GM23248 (cell line): ENCODE data around the gene AKAP6. TPM values are rescaled to one million over a fixed set of nuclear protein-coding genes. Genes with fewer than 3 reads are reported as not detected.

ENCODE experiments used
- DNase-seq: peaks from one replicate; pipeline ENCODE4 v3.0.0-alpha.2; 2015
- H2AFZ ChIP-seq: fragments of 200-600 bp; sonication (generic); 2 replicates; pipeline ENCODE4 v1.6.1; 2016; ENCODE audit warnings: antibody characterized with exemption
- H3F3A ChIP-seq: fragments of 200-600 bp; sonication (generic); 2 replicates; pipeline ENCODE4 v1.6.1; 2016; ENCODE audit warnings: mild to moderate bottlenecking, antibody characterized with exemption, mixed run types; ENCODE audit not compliant: insufficient read depth
- H3K27ac ChIP-seq: fragments of 200-600 bp; sonication (generic); 2 replicates; pipeline ENCODE4 v1.5.1; 2016; ENCODE audit warnings: mild to moderate bottlenecking
- H3K27me3 ChIP-seq: fragments of 200-600 bp; sonication (generic); replicated peaks from 2 replicates; pipeline ENCODE4 v1.6.1; 2016; ENCODE audit warnings: mild to moderate bottlenecking; ENCODE audit not compliant: insufficient read depth
- H3K36me3 ChIP-seq: fragments of 200-600 bp; sonication (generic); 2 replicates; pipeline ENCODE4 v1.6.1; 2016; ENCODE audit warnings: low read depth, mild to moderate bottlenecking
- H3K4me1 ChIP-seq: fragments of 200-600 bp; sonication (generic); 2 replicates; pipeline ENCODE4 v1.6.1; 2016; ENCODE audit warnings: mild to moderate bottlenecking; ENCODE audit not compliant: insufficient read depth
- H3K4me2 ChIP-seq: fragments of 200-600 bp; sonication (generic); one replicate; pipeline ENCODE4 v1.6.1; 2016; ENCODE audit warnings: mild to moderate bottlenecking; ENCODE audit not compliant: unreplicated experiment
- H3K4me3 ChIP-seq: fragments of 200-600 bp; sonication (generic); 2 replicates; pipeline ENCODE4 v1.5.1; 2016; ENCODE audit warnings: mild to moderate bottlenecking
- H3K79me2 ChIP-seq: fragments of 200-600 bp; sonication (generic); 2 replicates; pipeline ENCODE4 v1.6.1; 2016; ENCODE audit warnings: mild to moderate bottlenecking; ENCODE audit not compliant: insufficient read depth
- H3K9ac ChIP-seq: fragments of 200-600 bp; sonication (generic); 2 replicates; pipeline ENCODE4 v1.6.1; 2016; ENCODE audit warnings: mild to moderate bottlenecking
- H3K9me2 ChIP-seq: fragments of 200-600 bp; sonication (generic); 2 replicates; pipeline ENCODE4 v1.6.1; 2016; ENCODE audit warnings: mixed run types, mild to moderate bottlenecking, moderate library complexity; ENCODE audit not compliant: insufficient read depth
- H3K9me3 ChIP-seq: fragments of 200-600 bp; sonication (generic); one replicate; pipeline ENCODE4 v1.6.1; 2017; ENCODE audit warnings: low read depth
- H4K20me1 ChIP-seq: fragments of 200-600 bp; sonication (generic); 2 replicates; pipeline ENCODE4 v1.6.0; 2016; ENCODE audit not compliant: insufficient read depth
- EZH2 ChIP-seq: fragments of 200-600 bp; sonication (generic); IDR thresholded peaks from 2 replicates; pipeline ENCODE4 v1.6.1; 2018; ENCODE audit warnings: antibody characterized with exemption, mild to moderate bottlenecking; ENCODE audit not compliant: insufficient read depth, poor library complexity, severe bottlenecking
- EZH2phosphoT487 ChIP-seq: fragments of 200-600 bp; sonication (generic); IDR thresholded peaks from 2 replicates; pipeline ENCODE4 v1.6.1; 2018; ENCODE audit warnings: antibody characterized with exemption, moderate library complexity, mild to moderate bottlenecking, low read depth; ENCODE audit not compliant: insufficient read depth
- WGBS, 2 experiments: methylation state at CpG; one replicate each; pipeline ENCODE4 v1.1.6; 2015 to 2017; ENCODE audit warnings: low lambda C conversion rate in 2 of 2, low coverage in 1 of 2; ENCODE audit errors: missing lambda C conversion rate in 2 of 2; 5-methylcytosine and 5-hydroxymethylcytosine counted together
- in situ Hi-C: fragments of 300-500 bp; cut with MboI; formaldehyde crosslinking; loops from 2 replicates; pipeline ENCODE4 v1.15.0; 2020
- polyA plus RNA-seq: library from polyadenylated mRNA; unstranded; fragments of >200 nt; fragmentation: Nextera tagmentation; extraction: Ambion mirVana; gene quantifications from 2 replicates; pipeline ENCODE4 v1.2.1, GENCODE V29; 2016
- total RNA-seq: library from RNA; depleted of rRNA; stranded (reverse); fragments of >200 nt; shearing (Covaris generic); gene quantifications from 2 replicates; pipeline ENCODE4 v1.2.3, GENCODE V29; 2014

Gene AKAP6
- total and polyA plus RNA-seq, 2 experiments from 2014 or later, result 4.8 to 19.1 TPM

DNA sequence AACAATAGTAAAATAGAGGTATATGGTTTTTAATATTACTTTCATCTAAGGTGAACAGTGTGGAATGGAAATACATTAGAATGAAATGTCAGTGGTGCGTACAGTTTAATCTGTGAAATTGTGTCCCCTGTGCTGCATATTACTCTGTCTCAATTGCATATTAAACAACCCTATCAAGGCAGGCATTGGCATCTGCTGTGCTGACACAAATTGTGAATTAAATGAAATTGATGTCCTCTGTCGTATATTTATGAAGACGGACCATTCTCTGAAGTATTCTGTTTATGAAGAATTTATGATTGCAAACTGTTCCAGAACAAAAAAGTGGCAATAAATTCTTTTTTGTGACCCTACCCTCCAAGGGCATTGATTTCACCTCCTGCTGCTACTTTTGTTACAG, 405.2 kb downstream of the AKAP6 start:
- Histone ChIP-seq H3K79me2 (no peaks in the 10 kb centered on the region), H3K36me3 (no peaks in the 10 kb centered on the region), H3K27me3 (no peaks in the 10 kb centered on the region), H2AFZ (no peak overlapping the region), H3K9me3 (no peaks in the 10 kb centered on the region), H3K27ac (no peak overlapping the region), H4K20me1 (no peaks in the 10 kb centered on the region), H3K4me3 (no peak overlapping the region), H3K9ac (no peak overlapping the region), H3K4me2 (no peak overlapping the region), H3F3A (no peaks in the 10 kb centered on the region), H3K9me2 (no peaks in the 10 kb centered on the region), H3K4me1 (no peaks in the 10 kb centered on the region)
- WGBS, 2 experiments, result 85 to 86% methylated on average over 3 of the region's 3 CpGs
- in situ Hi-C loops, result no loop called here
- no peak for DNase-seq
- TF ChIP-seq EZH2, result no peak
- TF ChIP-seq EZH2phosphoT487, result no peak

GRCh38 chr14:32737621-32738020, 408.5 kb downstream of the AKAP6 start:
- Histone ChIP-seq H2AFZ (no peak overlapping the region), H3K36me3 (no peaks in the 10 kb centered on the region), H4K20me1 (no peaks in the 10 kb centered on the region), H3K9ac (no peak overlapping the region), H3K9me3 (no peaks in the 10 kb centered on the region), H3F3A (no peaks in the 10 kb centered on the region), H3K4me1 (no peaks in the 10 kb centered on the region), H3K9me2 (no peaks in the 10 kb centered on the region), H3K79me2 (no peaks in the 10 kb centered on the region), H3K4me2 (no peak overlapping the region), H3K4me3 (no peak overlapping the region), H3K27ac (no peak overlapping the region), H3K27me3 (no peaks in the 10 kb centered on the region)
- TF ChIP-seq EZH2phosphoT487 (no peak), EZH2 (no peak)
- DNase-seq, result no peak
- WGBS, 2 experiments, result 78 to 79% methylated on average over 3 of the region's 3 CpGs
- in situ Hi-C loops, result no loop called here

DNA sequence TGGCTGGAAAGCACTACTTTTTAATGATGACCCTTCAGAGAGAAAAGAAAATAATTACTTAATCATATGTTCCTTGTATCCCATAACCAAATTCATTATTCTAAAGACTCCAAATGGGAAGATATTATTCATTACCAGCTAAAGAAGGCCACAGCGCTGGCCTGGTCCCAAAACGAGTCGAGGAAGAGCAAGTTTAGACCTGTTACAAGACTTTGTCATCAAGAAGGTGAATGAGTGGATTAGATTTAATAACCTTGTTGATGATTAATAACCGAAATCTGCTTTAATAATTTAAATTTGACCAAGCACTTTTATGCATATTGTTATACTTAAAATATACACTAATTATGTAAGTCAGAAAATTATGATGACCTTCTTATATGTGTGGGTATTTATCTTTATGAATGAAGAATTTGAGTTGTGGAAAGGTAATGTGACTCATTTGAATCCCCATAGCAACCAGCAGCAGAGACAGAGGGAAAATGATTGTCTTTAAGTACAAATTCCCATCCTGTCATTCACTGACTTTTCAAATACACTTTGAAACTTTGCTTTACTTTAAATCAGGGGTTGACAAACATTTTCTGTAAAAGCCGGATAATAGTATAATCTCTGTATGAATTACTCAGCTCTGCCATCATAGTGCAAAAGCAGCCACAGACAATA, 409.2 kb downstream of the AKAP6 start:
- no peaks in the 10 kb centered on the region for H3K36me3 ChIP-seq
- no peak overlapping the region for H3K27ac ChIP-seq
- no peaks in the 10 kb centered on the region for H3K9me3 ChIP-seq
- H3F3A ChIP-seq, result no peaks in the 10 kb centered on the region
- no peak overlapping the region for H3K9ac ChIP-seq
- in situ Hi-C loops, result no loop called here
- no peaks in the 10 kb centered on the region for H4K20me1 ChIP-seq
- no peaks in the 10 kb centered on the region for H3K27me3 ChIP-seq
- no peak overlapping the region for H2AFZ ChIP-seq
- TF ChIP-seq EZH2phosphoT487 (no peak), EZH2 (no peak)
- H3K4me2 ChIP-seq, result no peak overlapping the region
- no peaks in the 10 kb centered on the region for H3K79me2 ChIP-seq
- no peak for DNase-seq
- no peaks in the 10 kb centered on the region for H3K9me2 ChIP-seq
- H3K4me3 ChIP-seq, result no peak overlapping the region
- 80 to 85% methylated on average over 5 of the region's 5 CpGs for WGBS, 2 experiments
- no peaks in the 10 kb centered on the region for H3K4me1 ChIP-seq

- no peaks in the 10 kb centered on the region for H3K4me1 ChIP-seq
- no peak for DNase-seq
- H3K36me3 ChIP-seq, result no peaks in the 10 kb centered on the region
- H3K4me2 ChIP-seq, result no peak overlapping the region
- no peak overlapping the region for H2AFZ ChIP-seq
- H3K27me3 ChIP-seq, result no peaks in the 10 kb centered on the region
- H3K9ac ChIP-seq, result no peak overlapping the region
- no peaks in the 10 kb centered on the region for H3K9me3 ChIP-seq
- H3K79me2 ChIP-seq, result no peaks in the 10 kb centered on the region
- H3K9me2 ChIP-seq, result no peaks in the 10 kb centered on the region
- TF ChIP-seq EZH2phosphoT487, result no peak
- no peak for TF ChIP-seq EZH2
- H4K20me1 ChIP-seq, result no peaks in the 10 kb centered on the region
- no peak overlapping the region for H3K4me3 ChIP-seq
- H3F3A ChIP-seq, result no peaks in the 10 kb centered on the region
- WGBS, 2 experiments, result 39 to 50% methylated on average over 2 of the region's 2 CpGs
- in situ Hi-C loops, result no loop called here
- H3K27ac ChIP-seq, result no peak overlapping the region
These were observed 415.8 kb downstream of the AKAP6 start for GRCh38 chr14:32744811-32745445.
